ENCODE results near the gene OTOP2.
A peak's percentile ranks its signal among the peaks of the same experiment; 100 is the strongest.

The OTOP2 gene

GRCh38 chr17:74947041-74947754 lies 23.1 kb downstream of the OTOP2 start:
- TF ChIP-seq GATA1 (IDR thresholded peaks at IDR 0.05; ENCODE audit: low read depth, low read length) (no peak), POLR2A (IDR thresholded peaks at IDR 0.05; ENCODE audit: low read length) (no peak)

GRCh38 chr17:74949455-74950115 lies 25.5 kb downstream of the OTOP2 start:
- TF ChIP-seq GATA1 (IDR thresholded peaks at IDR 0.05; ENCODE audit: low read depth, low read length) (no peak), POLR2A (IDR thresholded peaks at IDR 0.05; ENCODE audit: low read length) (no peak)
- DNase-seq, result no peak

More at GRCh38 chr17:74947041-74947754, 23.1 kb downstream of the OTOP2 start:
- DNase-seq, result no peak

- TF ChIP-seq POLR2A (IDR thresholded peaks at IDR 0.05; ENCODE audit: low read length) (no peak), GATA1 (IDR thresholded peaks at IDR 0.05; ENCODE audit: low read depth, low read length) (no peak)
- no peak for DNase-seq
These were observed 26.1 kb downstream of the OTOP2 start for GRCh38 chr17:74950207-74950606.

- DNase-seq, result no peak
- no peak for TF ChIP-seq GATA1 (IDR thresholded peaks at IDR 0.05; ENCODE audit: low read depth, low read length)
- TF ChIP-seq POLR2A (IDR thresholded peaks at IDR 0.05; ENCODE audit: low read length), result no peak
These were observed 27.0 kb downstream of the OTOP2 start for GRCh38 chr17:74951065-74951464.

GRCh38 chr17:74951680-74952421 lies 27.8 kb downstream of the OTOP2 start:
- DNase-seq, result no peak
- TF ChIP-seq GATA1 (IDR thresholded peaks at IDR 0.05; ENCODE audit: low read depth, low read length), result no peak
- no peak for TF ChIP-seq POLR2A (IDR thresholded peaks at IDR 0.05; ENCODE audit: low read length)

GRCh38 chr17:74952431-74953133 lies 28.5 kb downstream of the OTOP2 start:
- TF ChIP-seq GATA1 (IDR thresholded peaks at IDR 0.05; ENCODE audit: low read depth, low read length) (no peak), POLR2A (IDR thresholded peaks at IDR 0.05; ENCODE audit: low read length) (no peak)
- DNase-seq, result no peak

GRCh38 chr17:74953134-74953687 lies 29.1 kb downstream of the OTOP2 start:
- no peak for TF ChIP-seq GATA1 (IDR thresholded peaks at IDR 0.05; ENCODE audit: low read depth, low read length)
- TF ChIP-seq POLR2A (IDR thresholded peaks at IDR 0.05; ENCODE audit: low read length), result no peak
- no peak for DNase-seq

- TF ChIP-seq POLR2A (IDR thresholded peaks at IDR 0.05; ENCODE audit: low read length) (no peak), GATA1 (IDR thresholded peaks at IDR 0.05; ENCODE audit: low read depth, low read length) (no peak)
- DNase-seq, result no peak
These were observed 30.0 kb downstream of the OTOP2 start for GRCh38 chr17:74954115-74954514.

GRCh38 chr17:74954665-74955421 lies 30.8 kb downstream of the OTOP2 start:
- no peak for DNase-seq
- TF ChIP-seq GATA1 (IDR thresholded peaks at IDR 0.05; ENCODE audit: low read depth, low read length) (no peak), POLR2A (IDR thresholded peaks at IDR 0.05; ENCODE audit: low read length) (no peak)

GRCh38 chr17:74956093-74956492 lies 32.0 kb downstream of the OTOP2 start:
- TF ChIP-seq POLR2A (IDR thresholded peaks at IDR 0.05; ENCODE audit: low read length) (no peak), GATA1 (IDR thresholded peaks at IDR 0.05; ENCODE audit: low read depth, low read length) (no peak)
- no peak for DNase-seq

GRCh38 chr17:74957935-74958740 lies 34.1 kb downstream of the OTOP2 start:
- TF ChIP-seq GATA1 (IDR thresholded peaks at IDR 0.05; ENCODE audit: low read depth, low read length) (no peak), POLR2A (IDR thresholded peaks at IDR 0.05; ENCODE audit: low read length) (no peak)
- DNase-seq, result peak; percentile 61 to 82

All from erythroblast (primary cell).